HL-60 (cell line): ENCODE data around the gene IGSF6.

Source experiments
- GABPA ChIP-seq: IDR thresholded peaks from 2 replicates; pipeline ENCODE4 v1.6.1; 2012; ENCODE audit warnings: low read depth
- POLR2AphosphoS5 ChIP-seq: IDR thresholded peaks from 2 replicates; pipeline ENCODE4 v1.6.1; 2012; ENCODE audit warnings: low read depth
- TF ChIP-seq, protein P1 (sequence below): IDR thresholded peaks from one replicate; pipeline ENCODE4 v1.5.1; 2011; ENCODE audit warnings: low read length, control low read depth, inconsistent platforms; ENCODE audit not compliant: insufficient read depth

DNA sequence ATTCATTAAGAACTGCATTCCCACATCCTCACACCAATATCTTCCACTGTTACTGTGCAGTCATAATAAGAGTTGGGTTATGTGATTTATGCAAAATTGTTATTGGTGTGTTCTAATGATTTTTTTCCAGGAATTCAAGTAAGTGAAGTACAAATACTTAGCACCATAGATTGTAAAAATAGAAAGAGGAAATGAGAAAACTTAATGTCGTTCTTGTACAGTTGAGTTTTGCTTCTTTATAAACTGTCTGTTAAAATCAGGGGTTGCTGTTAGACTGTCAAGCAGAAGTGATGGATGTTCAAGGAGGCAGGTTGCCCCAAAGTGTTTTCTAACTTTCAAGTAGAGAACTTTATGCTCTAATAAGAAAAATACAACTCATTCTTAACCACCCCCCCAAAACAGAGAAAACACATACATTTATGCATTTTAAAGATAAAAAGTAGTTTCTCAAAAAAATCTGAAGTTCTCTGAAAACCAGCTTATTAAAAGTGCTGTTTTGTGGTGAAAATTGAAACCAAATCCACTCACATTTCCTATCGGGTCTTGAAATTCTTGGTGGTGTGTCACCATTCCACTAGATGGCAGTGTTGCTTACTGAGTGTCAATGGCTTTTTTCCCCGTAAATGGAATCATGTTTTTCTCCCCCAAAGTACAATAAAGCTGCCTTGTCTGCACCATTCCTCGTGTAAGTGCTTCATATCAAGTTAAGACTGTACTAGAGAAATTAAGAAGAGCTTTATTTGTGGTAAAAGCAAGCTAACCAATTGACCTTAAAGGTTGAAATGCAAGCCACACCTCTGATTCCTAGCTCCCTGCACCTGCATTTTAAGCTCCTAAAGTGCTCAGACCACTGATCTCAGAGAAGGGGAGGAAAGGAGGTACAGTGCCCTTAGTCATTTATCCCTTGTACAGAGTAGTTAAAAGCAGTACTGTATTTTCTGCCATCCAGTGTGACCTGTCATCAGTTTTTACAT, 4.7 kb upstream of the IGSF6 start:
- TF ChIP-seq POLR2AphosphoS5 (no peak), GABPA (no peak)
- TF ChIP-seq, protein P1, sequence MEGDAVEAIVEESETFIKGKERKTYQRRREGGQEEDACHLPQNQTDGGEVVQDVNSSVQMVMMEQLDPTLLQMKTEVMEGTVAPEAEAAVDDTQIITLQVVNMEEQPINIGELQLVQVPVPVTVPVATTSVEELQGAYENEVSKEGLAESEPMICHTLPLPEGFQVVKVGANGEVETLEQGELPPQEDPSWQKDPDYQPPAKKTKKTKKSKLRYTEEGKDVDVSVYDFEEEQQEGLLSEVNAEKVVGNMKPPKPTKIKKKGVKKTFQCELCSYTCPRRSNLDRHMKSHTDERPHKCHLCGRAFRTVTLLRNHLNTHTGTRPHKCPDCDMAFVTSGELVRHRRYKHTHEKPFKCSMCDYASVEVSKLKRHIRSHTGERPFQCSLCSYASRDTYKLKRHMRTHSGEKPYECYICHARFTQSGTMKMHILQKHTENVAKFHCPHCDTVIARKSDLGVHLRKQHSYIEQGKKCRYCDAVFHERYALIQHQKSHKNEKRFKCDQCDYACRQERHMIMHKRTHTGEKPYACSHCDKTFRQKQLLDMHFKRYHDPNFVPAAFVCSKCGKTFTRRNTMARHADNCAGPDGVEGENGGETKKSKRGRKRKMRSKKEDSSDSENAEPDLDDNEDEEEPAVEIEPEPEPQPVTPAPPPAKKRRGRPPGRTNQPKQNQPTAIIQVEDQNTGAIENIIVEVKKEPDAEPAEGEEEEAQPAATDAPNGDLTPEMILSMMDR, result peak; percentile 70
